Epithelial cell of alveolus of lung (primary cell): ENCODE measurements around the gene PRLR. TPM values are rescaled to one million over a fixed set of nuclear protein-coding genes. Genes with fewer than 3 reads are reported as not detected.

Experiments
- total RNA-seq: library from RNA; depleted of rRNA; stranded (reverse); fragments of >200 nt; gene quantifications from 2 replicates; pipeline ENCODE4 v1.2.1, GENCODE V29; 2015

PRLR gene
- 0.13 and 0.16 TPM in 2 replicates for total RNA-seq

GRCh38 chr5:35230038-35230611, at the start of gene PRLR:
Gene PRLR (minus strand): TSS chr5:35230487. CDS start chr5:35089620, 140,867 bp downstream.

GRCh38 chr5:35047785-35048404, 182.4 kb downstream of the PRLR start, which contains the start of gene AGXT2:
Gene AGXT2 (minus strand): TSS chr5:35047949. CDS start chr5:35047892, 57 bp downstream.

Other genes with a start within 250 kb of the PRLR start
- not detected in 2 replicates for gene AGXT2, start 182.5 kb downstream of the PRLR start, total RNA-seq